Mesendoderm (in vitro differentiated cells): ENCODE measurements around the gene GGACT.

ENCODE experiments used
- DNase-seq: peaks from one replicate; pipeline ENCODE4 v3.0.0; 2013
- H2AK5ac ChIP-seq: 2 replicates; pipeline ENCODE4 v1.6.1; 2013; ENCODE audit warnings: low read length, inconsistent platforms
- H2BK120ac ChIP-seq: 2 replicates; pipeline ENCODE4 v1.6.1; 2013; ENCODE audit warnings: low read depth, mild to moderate bottlenecking, low read length, moderate library complexity, mixed read lengths
- H2BK15ac ChIP-seq: replicated peaks from 2 replicates; pipeline ENCODE4 v1.6.1; 2013; ENCODE audit warnings: low read depth, mild to moderate bottlenecking, moderate library complexity
- H2BK5ac ChIP-seq: 2 replicates; pipeline ENCODE4 v1.6.1; 2013; ENCODE audit warnings: low read length, inconsistent platforms
- H3K18ac ChIP-seq: 2 replicates; pipeline ENCODE4 v1.6.1; 2013; ENCODE audit warnings: mild to moderate bottlenecking, low read length, mixed read lengths
- H3K23ac ChIP-seq: one replicate; pipeline ENCODE4 v1.6.1; 2013; ENCODE audit warnings: low read length
- H3K27ac ChIP-seq: 2 replicates; pipeline ENCODE4 v1.5.1; 2013; ENCODE audit warnings: low read depth, mild to moderate bottlenecking, inconsistent platforms, low read length, moderate library complexity
- H3K27me3 ChIP-seq: 2 replicates; pipeline ENCODE4 v1.6.1; 2013; ENCODE audit warnings: low read length, control low read depth, mild to moderate bottlenecking, inconsistent platforms; ENCODE audit not compliant: insufficient read depth, poor library complexity
- H3K36me3 ChIP-seq: 2 replicates; pipeline ENCODE4 v1.6.1; 2013; ENCODE audit warnings: low read length, inconsistent platforms; ENCODE audit not compliant: control insufficient read depth, insufficient read depth
- H3K4ac ChIP-seq: one replicate; pipeline ENCODE4 v1.6.1; 2013; ENCODE audit warnings: low read depth, mild to moderate bottlenecking, low read length, moderate library complexity
- H3K4me1 ChIP-seq: 2 replicates; pipeline ENCODE4 v1.6.1; 2013; ENCODE audit warnings: low read depth, low read length, inconsistent platforms; ENCODE audit not compliant: control insufficient read depth
- H3K4me2 ChIP-seq: 2 replicates; pipeline ENCODE4 v1.6.1; 2013; ENCODE audit warnings: low read length
- H3K4me3 ChIP-seq: 2 replicates; pipeline ENCODE4 v1.5.1; 2013; ENCODE audit warnings: mild to moderate bottlenecking, low read length
- H3K56ac ChIP-seq: one replicate; pipeline ENCODE4 v1.6.1; 2013; ENCODE audit warnings: low read length
- H3K79me1 ChIP-seq: 2 replicates; pipeline ENCODE4 v1.6.1; 2013; ENCODE audit warnings: low read length, inconsistent platforms
- H3K79me2 ChIP-seq: 2 replicates; pipeline ENCODE4 v1.6.1; 2013; ENCODE audit warnings: mild to moderate bottlenecking, low read length; ENCODE audit not compliant: control insufficient read depth, insufficient read depth
- H3K9ac ChIP-seq: 2 replicates; pipeline ENCODE4 v1.6.1; 2013; ENCODE audit warnings: low read length, inconsistent platforms
- H4K5ac ChIP-seq: one replicate; pipeline ENCODE4 v1.6.1; 2013; ENCODE audit warnings: low read length
- H4K8ac ChIP-seq: one replicate; pipeline ENCODE4 v1.6.1; 2013; ENCODE audit warnings: low read depth, mild to moderate bottlenecking, control low read depth, low read length, moderate library complexity
- WGBS: extraction: QIAGEN DNeasy Blood & Tissue Kit; methylation state at CpG from one replicate; pipeline ENCODE4 v1.1.7; 2013; ENCODE audit warnings: low lambda C conversion rate, missing lambda C conversion rate; ENCODE audit not compliant: insufficient coverage; ENCODE audit errors: extremely low coverage; 5-methylcytosine and 5-hydroxymethylcytosine counted together

The GGACT gene

DNA sequence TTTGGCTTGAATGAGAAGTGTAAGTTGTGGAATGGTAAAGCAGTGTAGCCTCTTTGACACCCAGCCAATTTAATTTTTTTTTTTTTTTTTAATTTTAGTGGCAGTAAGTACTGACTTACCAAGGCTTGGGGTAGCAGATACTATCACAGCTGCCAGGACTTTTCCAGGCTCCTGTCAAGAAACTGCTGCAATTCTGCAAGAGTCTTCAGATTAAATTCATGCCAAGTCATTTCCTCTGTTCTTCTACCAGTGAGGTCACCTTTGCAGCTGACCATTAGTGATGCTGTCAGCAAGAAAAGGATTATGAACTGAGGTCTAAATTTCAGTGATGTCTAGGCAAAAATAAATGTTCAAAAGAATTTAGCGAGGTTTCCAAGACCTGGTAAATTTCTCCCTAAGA lies 91.2 kb downstream of the GGACT start:
- Histone ChIP-seq H3K56ac (no peak overlapping the region), H3K36me3 (no peaks in the 10 kb centered on the region), H3K79me1 (no peaks in the 10 kb centered on the region), H3K4me1 (no peaks in the 10 kb centered on the region), H3K4ac (no peak overlapping the region), H3K9ac (no peak overlapping the region), H3K27ac (no peak overlapping the region), H2BK5ac (no peak overlapping the region), H4K8ac (no peak overlapping the region), H3K23ac (no peak overlapping the region), H3K27me3 (no peaks in the 10 kb centered on the region), H3K4me3 (no peak overlapping the region), H2BK120ac (no peak overlapping the region), H2AK5ac (no peak overlapping the region), H3K79me2 (no peaks in the 10 kb centered on the region), H4K5ac (no peak overlapping the region), H3K4me2 (no peak overlapping the region), H3K18ac (no peak overlapping the region), H2BK15ac (no peak overlapping the region)
- DNase-seq, result peak; percentile 40
- no CpG with 5 or more reads among the region's 1 CpG for WGBS

- no peak overlapping the region for H3K4ac ChIP-seq
- H3K4me3 ChIP-seq, result no peak overlapping the region
- no peak for DNase-seq
- no peak overlapping the region for H3K9ac ChIP-seq
- no peak overlapping the region for H3K27ac ChIP-seq
- H2BK15ac ChIP-seq, result no peak overlapping the region
- H2BK5ac ChIP-seq, result no peak overlapping the region
- H3K79me1 ChIP-seq, result no peaks in the 10 kb centered on the region
- no peaks in the 10 kb centered on the region for H3K36me3 ChIP-seq
- no peak overlapping the region for H3K23ac ChIP-seq
- H3K27me3 ChIP-seq, result no peaks in the 10 kb centered on the region
- no peak overlapping the region for H4K8ac ChIP-seq
- no peak overlapping the region for H4K5ac ChIP-seq
- H3K56ac ChIP-seq, result no peak overlapping the region
- H3K79me2 ChIP-seq, result no peaks in the 10 kb centered on the region
- peaks cover 7% of the 10 kb centered on the region for H3K4me1 ChIP-seq
- no peak overlapping the region for H3K18ac ChIP-seq
- no peak overlapping the region for H2AK5ac ChIP-seq
- 100% methylated on average over 1 of the region's 1 CpG for WGBS
- no peak overlapping the region for H2BK120ac ChIP-seq
- no peak overlapping the region for H3K4me2 ChIP-seq
These were observed 93.1 kb downstream of the GGACT start for GRCh38 chr13:100495455-100495854.

GRCh38 chr13:100493418-100493817 lies 95.2 kb downstream of the GGACT start:
- Histone ChIP-seq H3K18ac (no peak overlapping the region), H3K23ac (no peak overlapping the region), H3K4me1 (peaks cover 8% of the 10 kb centered on the region), H3K27ac (no peak overlapping the region), H3K79me2 (no peaks in the 10 kb centered on the region), H2BK15ac (no peak overlapping the region), H3K9ac (no peak overlapping the region), H3K4me2 (no peak overlapping the region), H3K27me3 (no peaks in the 10 kb centered on the region), H3K36me3 (no peaks in the 10 kb centered on the region), H2BK5ac (no peak overlapping the region), H3K4ac (no peak overlapping the region), H4K8ac (no peak overlapping the region), H3K79me1 (no peaks in the 10 kb centered on the region), H3K4me3 (no peak overlapping the region), H3K56ac (no peak overlapping the region), H2AK5ac (no peak overlapping the region), H4K5ac (no peak overlapping the region), H2BK120ac (no peak overlapping the region)
- WGBS, result no CpG with 5 or more reads among the region's 7 CpGs
- DNase-seq, result no peak

DNA sequence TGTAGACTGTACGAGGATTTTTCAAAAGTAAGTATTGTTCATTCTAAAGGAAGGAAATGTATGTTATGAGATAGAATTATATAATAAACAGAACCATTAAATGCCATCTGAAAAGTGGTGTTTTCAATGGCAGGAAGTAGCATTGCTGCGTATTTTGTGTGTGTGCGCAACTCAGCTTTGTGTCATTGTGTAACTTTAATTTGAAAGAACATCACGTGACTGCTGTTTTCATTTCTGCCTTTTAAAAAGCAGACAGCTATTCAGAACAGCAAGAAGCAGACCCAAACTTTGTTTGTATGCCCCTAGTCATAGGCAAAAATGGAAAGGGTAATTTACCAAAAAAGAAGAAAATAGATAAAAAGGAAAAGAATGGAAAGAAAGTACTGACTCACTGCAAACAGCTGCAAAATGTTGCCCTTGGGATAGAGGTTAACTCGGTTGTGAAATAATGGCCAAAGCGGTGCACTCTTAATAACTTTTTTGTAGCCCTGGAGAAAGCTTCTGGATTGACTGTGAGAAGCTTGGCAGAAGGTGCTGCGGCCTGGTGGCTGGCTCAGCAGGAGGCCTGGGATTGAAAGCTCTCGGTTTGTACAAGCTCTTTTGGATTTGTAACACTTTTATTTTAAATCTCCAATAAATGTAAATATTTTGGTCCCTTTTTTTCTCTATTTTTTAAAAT lies 97.3 kb downstream of the GGACT start:
- Histone ChIP-seq H4K8ac (no peak overlapping the region), H3K23ac (no peak overlapping the region), H3K4me3 (no peak overlapping the region), H3K56ac (no peak overlapping the region), H3K4me1 (peaks cover 8% of the 10 kb centered on the region), H2BK5ac (no peak overlapping the region), H3K4ac (no peak overlapping the region), H2AK5ac (no peak overlapping the region), H3K36me3 (no peaks in the 10 kb centered on the region), H3K79me1 (no peaks in the 10 kb centered on the region), H2BK120ac (no peak overlapping the region), H3K18ac (no peak overlapping the region), H3K9ac (no peak overlapping the region), H3K27ac (no peak overlapping the region), H2BK15ac (no peak overlapping the region), H3K4me2 (no peak overlapping the region), H3K79me2 (no peaks in the 10 kb centered on the region), H4K5ac (no peak overlapping the region), H3K27me3 (no peaks in the 10 kb centered on the region)
- DNase-seq, result no peak
- WGBS, result 100% methylated on average over 1 of the region's 8 CpGs

GRCh38 chr13:100490692-100491091 lies 97.9 kb downstream of the GGACT start:
- H3K4ac ChIP-seq, result no peak overlapping the region
- H2BK120ac ChIP-seq, result no peak overlapping the region
- H2AK5ac ChIP-seq, result no peak overlapping the region
- no peak overlapping the region for H3K18ac ChIP-seq
- no peaks in the 10 kb centered on the region for H3K79me1 ChIP-seq
- no peak overlapping the region for H4K5ac ChIP-seq
- no peak overlapping the region for H4K8ac ChIP-seq
- no peak overlapping the region for H3K27ac ChIP-seq
- H3K79me2 ChIP-seq, result no peaks in the 10 kb centered on the region
- DNase-seq, result peak; percentile 89
- no peak overlapping the region for H3K9ac ChIP-seq
- H3K56ac ChIP-seq, result no peak overlapping the region
- no peak overlapping the region for H3K4me2 ChIP-seq
- H3K23ac ChIP-seq, result no peak overlapping the region
- WGBS, result no CpG with 5 or more reads among the region's 4 CpGs
- no peaks in the 10 kb centered on the region for H3K27me3 ChIP-seq
- H3K4me3 ChIP-seq, result no peak overlapping the region
- no peak overlapping the region for H2BK5ac ChIP-seq
- peaks cover 8% of the 10 kb centered on the region for H3K4me1 ChIP-seq
- H3K36me3 ChIP-seq, result no peaks in the 10 kb centered on the region
- no peak overlapping the region for H2BK15ac ChIP-seq

DNA sequence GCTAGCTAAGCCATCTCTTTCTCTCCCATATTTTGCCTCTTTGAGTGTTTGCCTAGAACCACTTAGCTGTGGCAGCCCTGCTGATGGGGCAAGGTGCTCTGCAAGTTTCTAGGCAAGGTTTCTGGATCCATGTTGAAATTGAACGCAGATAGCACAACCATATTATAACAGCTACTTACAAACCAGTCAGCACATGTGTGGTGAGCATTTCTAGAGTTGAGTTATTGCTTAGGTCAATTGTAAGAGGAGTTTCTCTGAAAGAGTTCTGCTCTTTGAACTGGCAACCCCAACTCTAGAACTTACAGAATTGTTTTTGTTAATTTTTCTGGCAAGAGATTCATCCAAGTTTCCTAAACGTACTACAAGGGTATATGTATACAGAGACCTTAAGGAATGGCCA lies 103.3 kb downstream of the GGACT start:
- Histone ChIP-seq H3K23ac (no peak overlapping the region), H3K4ac (no peak overlapping the region), H3K4me1 (no peaks in the 10 kb centered on the region), H3K79me1 (no peaks in the 10 kb centered on the region), H3K18ac (no peak overlapping the region), H3K79me2 (no peaks in the 10 kb centered on the region), H2BK5ac (no peak overlapping the region), H2BK120ac (no peak overlapping the region), H4K5ac (no peak overlapping the region), H2AK5ac (no peak overlapping the region), H3K27me3 (no peaks in the 10 kb centered on the region), H4K8ac (no peak overlapping the region), H3K4me3 (no peak overlapping the region), H3K36me3 (no peaks in the 10 kb centered on the region), H3K56ac (no peak overlapping the region), H3K27ac (no peak overlapping the region), H3K4me2 (no peak overlapping the region), H2BK15ac (no peak overlapping the region), H3K9ac (no peak overlapping the region)
- DNase-seq, result no peak
- no CpG with 5 or more reads among the region's 2 CpGs for WGBS
